Fibroblast of lung (primary cell): ENCODE measurements around the gene RACGAP1.

ENCODE experiments used
- CTCF ChIP-seq, 2 donors: IDR thresholded peaks in 1 of 2; conservative IDR thresholded peaks in 1 of 2; 1 replicate in 1 of 2; 2 replicates in 1 of 2; pipeline ENCODE4 v1.5.1; 2011 to 2012; ENCODE audit warnings: low read length in 2 of 2, control low read depth in 1 of 2, inconsistent platforms in 1 of 2, low read depth in 1 of 2, mild to moderate bottlenecking in 1 of 2
- EZH2 ChIP-seq: IDR thresholded peaks from 2 replicates; pipeline ENCODE4 v1.5.1; 2012; ENCODE audit warnings: low read length, control low read depth, mild to moderate bottlenecking; ENCODE audit errors: missing control alignments

GRCh38 chr12:49939307-49939706 is 86.0 kb downstream of the RACGAP1 start:
- TF ChIP-seq CTCF (conservative IDR thresholded peaks at IDR 0.05 in 1 of 2, IDR thresholded peaks at IDR 0.05 in 1 of 2; ENCODE audit: low read depth in 1 of 2, low read length in 2 of 2) (no peak), EZH2 (no peak)
